PC-9 (cell line): ENCODE data around the gene AAK1. TPM values are rescaled to one million over a fixed set of nuclear protein-coding genes. Genes with fewer than 3 reads are reported as not detected.

ENCODE experiments used
- BruUV-seq: library from RNA; stranded (reverse); fragments of 400-500 nt; replicated peaks from 2 replicates; lab custom pipeline; 2021; lab: Mats Ljungman, UMichigan
- CTCF ChIA-PET: fragments of 300-600 bp; sonication (Branson Sonifier 250); formaldehyde crosslinking; loops from one replicate; lab custom pipeline; 2022; ENCODE audit warnings: antibody characterized with exemption; lab: Charles Lee
- POLR2A ChIA-PET: fragments of 300-600 bp; sonication (Branson Sonifier 250); formaldehyde crosslinking; loops from one replicate; lab custom pipeline; 2022; ENCODE audit warnings: antibody characterized with exemption; ENCODE audit not compliant: unreplicated experiment; lab: Charles Lee
- DNase-seq, 2 experiments: peaks; one replicate each; pipeline versions ENCODE4 v3.0.0 to v3.0.0-alpha.2; 2015 to 2022; ENCODE audit warnings: mixed read lengths in 1 of 2
- H2AFZ ChIP-seq: fragments of 200-600 bp; sonication (generic); 2 replicates; pipeline ENCODE4 v1.8.1; 2017; ENCODE audit warnings: antibody characterized with exemption
- H3F3A ChIP-seq: fragments of 200-600 bp; sonication (generic); 2 replicates; pipeline ENCODE4 v1.8.1; 2017; ENCODE audit warnings: antibody characterized with exemption, mild to moderate bottlenecking, low read depth; ENCODE audit not compliant: insufficient read depth
- H3K27ac ChIP-seq: fragments of 200-600 bp; sonication (generic); 2 replicates; pipeline ENCODE4 v1.6.1; 2016; ENCODE audit warnings: mixed run types
- H3K27me3 ChIP-seq: fragments of 200-600 bp; sonication (generic); 2 replicates; pipeline ENCODE4 v1.6.1; 2016; ENCODE audit warnings: low read depth, mixed run types; ENCODE audit not compliant: insufficient read depth
- H3K36me3 ChIP-seq: fragments of 200-600 bp; sonication (generic); 2 replicates; pipeline ENCODE4 v1.6.1; 2016; ENCODE audit warnings: low read depth, mixed run types
- H3K4me1 ChIP-seq: fragments of 200-600 bp; sonication (generic); replicated peaks from 2 replicates; pipeline ENCODE4 v1.6.1; 2016; ENCODE audit warnings: mixed run types; ENCODE audit not compliant: insufficient read depth
- H3K4me2 ChIP-seq: fragments of 200-600 bp; sonication (generic); 2 replicates; pipeline ENCODE4 v1.6.1; 2017; ENCODE audit warnings: mixed run types
- H3K4me3 ChIP-seq: fragments of 200-600 bp; sonication (generic); 2 replicates; pipeline ENCODE4 v1.6.1; 2016; ENCODE audit warnings: mixed run types
- H3K79me2 ChIP-seq: fragments of 200-600 bp; sonication (generic); 2 replicates; pipeline ENCODE4 v1.6.1; 2017; ENCODE audit warnings: low read depth, mixed run types
- H3K9me2 ChIP-seq: fragments of 200-600 bp; sonication (generic); 2 replicates; pipeline ENCODE4 v1.8.1; 2017; ENCODE audit warnings: mild to moderate bottlenecking; ENCODE audit not compliant: insufficient read depth
- H3K9me3 ChIP-seq: fragments of 200-600 bp; sonication (generic); 2 replicates; pipeline ENCODE4 v1.8.1; 2016; ENCODE audit warnings: low read depth; ENCODE audit not compliant: insufficient read depth
- H4K20me1 ChIP-seq: fragments of 200-600 bp; sonication (generic); 2 replicates; pipeline ENCODE4 v1.8.1; 2017; ENCODE audit not compliant: insufficient read depth
- EZH2 ChIP-seq: fragments of 200-600 bp; sonication (generic); IDR thresholded peaks from 2 replicates; pipeline ENCODE4 v1.8.0; 2017; ENCODE audit warnings: antibody characterized with exemption, low read depth
- intact Hi-C: fragments of 100-400 bp; cut with micrococcal nuclease; formaldehyde crosslinking; loops from one replicate; pipeline ENCODE4 v1.10.0; 2022; ENCODE audit not compliant: unreplicated experiment
- total RNA-seq: library from RNA; stranded (reverse); gene quantifications from 2 replicates; pipeline ENCODE4 v1.2.3, GENCODE V29; 2021
- TF ChIP-seq, protein P1 (sequence below): fragments of 200-600 bp; sonication (generic); conservative IDR thresholded peaks from 2 replicates; pipeline ENCODE4 v1.6.1; 2017; ENCODE audit warnings: mixed run types, antibody characterized with exemption, mild to moderate bottlenecking, moderate library complexity

Gene AAK1
- total RNA-seq, 1 experiment from 2014 or later = 66.6 TPM

DNA sequence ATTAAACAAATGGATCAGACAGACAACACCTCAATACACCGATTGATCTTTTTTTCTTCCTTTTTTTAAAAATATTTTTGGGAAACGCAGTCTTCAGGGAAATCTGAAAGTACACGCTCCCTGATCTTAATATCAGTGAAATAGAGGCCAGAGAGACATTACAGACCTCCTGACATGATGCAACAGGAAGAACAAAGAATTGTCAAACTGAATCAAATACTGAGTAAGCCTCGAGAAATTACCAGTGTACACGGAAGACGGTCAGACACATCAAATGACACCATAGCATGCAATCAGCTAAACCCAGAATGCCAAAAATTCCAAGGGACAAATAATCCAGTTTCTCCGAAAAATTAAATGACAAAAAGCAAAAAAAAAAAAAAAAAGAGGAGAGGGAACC is 126.1 kb downstream of the AAK1 start:
- no peaks in the 10 kb centered on the region for H3K79me2 ChIP-seq
- no peak overlapping the region for H3K27ac ChIP-seq
- H3K4me3 ChIP-seq = no peak overlapping the region
- H3K4me2 ChIP-seq = no peak overlapping the region
- no peak overlapping the region for H2AFZ ChIP-seq
- intact Hi-C loops = no loop called here
- BruUV-seq = no TSS peak
- TF ChIP-seq EZH2 = no peak
- TF ChIP-seq, protein P1, sequence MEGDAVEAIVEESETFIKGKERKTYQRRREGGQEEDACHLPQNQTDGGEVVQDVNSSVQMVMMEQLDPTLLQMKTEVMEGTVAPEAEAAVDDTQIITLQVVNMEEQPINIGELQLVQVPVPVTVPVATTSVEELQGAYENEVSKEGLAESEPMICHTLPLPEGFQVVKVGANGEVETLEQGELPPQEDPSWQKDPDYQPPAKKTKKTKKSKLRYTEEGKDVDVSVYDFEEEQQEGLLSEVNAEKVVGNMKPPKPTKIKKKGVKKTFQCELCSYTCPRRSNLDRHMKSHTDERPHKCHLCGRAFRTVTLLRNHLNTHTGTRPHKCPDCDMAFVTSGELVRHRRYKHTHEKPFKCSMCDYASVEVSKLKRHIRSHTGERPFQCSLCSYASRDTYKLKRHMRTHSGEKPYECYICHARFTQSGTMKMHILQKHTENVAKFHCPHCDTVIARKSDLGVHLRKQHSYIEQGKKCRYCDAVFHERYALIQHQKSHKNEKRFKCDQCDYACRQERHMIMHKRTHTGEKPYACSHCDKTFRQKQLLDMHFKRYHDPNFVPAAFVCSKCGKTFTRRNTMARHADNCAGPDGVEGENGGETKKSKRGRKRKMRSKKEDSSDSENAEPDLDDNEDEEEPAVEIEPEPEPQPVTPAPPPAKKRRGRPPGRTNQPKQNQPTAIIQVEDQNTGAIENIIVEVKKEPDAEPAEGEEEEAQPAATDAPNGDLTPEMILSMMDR = no peak
- peaks cover 7% of the 10 kb centered on the region; the same call in 1 of the 2 replicates for H3F3A ChIP-seq
- 0 out of 2 replicates have a peak, but pooled peaks cover 8% of the 10 kb centered on the region for H3K4me1 ChIP-seq
- no peaks in the 10 kb centered on the region for H3K9me3 ChIP-seq
- no peaks in the 10 kb centered on the region; the same call in 1 of the 2 replicates for H4K20me1 ChIP-seq
- ChIA-PET POLR2A (no interaction called here), CTCF (interaction anchor here (0.6 to 1.0 kb wide), 2 partner anchors 14 to 68 kb away, joined by 4 to 15 read pairs; no protein-coding TSS in a partner anchor)
- no peak for DNase-seq
- H3K36me3 ChIP-seq = peaks cover 50% of the 10 kb centered on the region
- H3K9me2 ChIP-seq = no peaks in the 10 kb centered on the region
- H3K27me3 ChIP-seq = no peaks in the 10 kb centered on the region

DNA sequence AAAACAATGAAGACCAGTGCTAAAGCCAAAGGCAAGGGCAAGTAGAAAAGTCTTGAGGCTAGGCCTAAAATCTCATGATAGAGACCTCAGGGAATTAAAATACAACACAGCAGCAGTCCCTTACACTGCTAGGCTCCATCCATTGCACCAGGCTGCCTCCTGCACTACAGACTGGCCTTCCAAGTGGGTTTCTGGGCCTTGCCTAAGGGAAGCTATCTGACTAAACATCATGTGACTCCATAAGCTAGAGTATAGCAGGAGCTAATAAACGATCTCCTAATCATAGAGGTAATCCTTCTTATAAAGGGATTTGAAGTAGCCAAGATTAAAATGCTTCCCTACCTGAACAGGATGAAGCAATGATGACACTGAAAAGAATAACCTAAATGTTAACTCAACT is 128.7 kb downstream of the AAK1 start:
- no peak overlapping the region for H2AFZ ChIP-seq
- ChIA-PET CTCF (no interaction called here), POLR2A (interaction anchor here (0.7 kb wide), 1 partner anchor 577 kb away, joined by 3 read pairs; no protein-coding TSS in a partner anchor)
- H3K9me2 ChIP-seq = no peaks in the 10 kb centered on the region
- H4K20me1 ChIP-seq = no peaks in the 10 kb centered on the region; the same call in 1 of the 2 replicates
- H3K9me3 ChIP-seq = no peaks in the 10 kb centered on the region
- H3K4me2 ChIP-seq = no peak overlapping the region
- BruUV-seq = no TSS peak
- H3F3A ChIP-seq = peaks cover 6% of the 10 kb centered on the region; the same call in 1 of the 2 replicates
- no peak overlapping the region for H3K4me3 ChIP-seq
- 0 out of 2 replicates have a peak, but pooled peaks cover 8% of the 10 kb centered on the region for H3K4me1 ChIP-seq
- no peak overlapping the region for H3K27ac ChIP-seq
- no peaks in the 10 kb centered on the region for H3K27me3 ChIP-seq
- H3K36me3 ChIP-seq = peaks cover 49% of the 10 kb centered on the region
- H3K79me2 ChIP-seq = no peaks in the 10 kb centered on the region
- intact Hi-C loops = no loop called here
- TF ChIP-seq EZH2 = no peak
- TF ChIP-seq, protein P1 = no peak
- no peak for DNase-seq

DNA sequence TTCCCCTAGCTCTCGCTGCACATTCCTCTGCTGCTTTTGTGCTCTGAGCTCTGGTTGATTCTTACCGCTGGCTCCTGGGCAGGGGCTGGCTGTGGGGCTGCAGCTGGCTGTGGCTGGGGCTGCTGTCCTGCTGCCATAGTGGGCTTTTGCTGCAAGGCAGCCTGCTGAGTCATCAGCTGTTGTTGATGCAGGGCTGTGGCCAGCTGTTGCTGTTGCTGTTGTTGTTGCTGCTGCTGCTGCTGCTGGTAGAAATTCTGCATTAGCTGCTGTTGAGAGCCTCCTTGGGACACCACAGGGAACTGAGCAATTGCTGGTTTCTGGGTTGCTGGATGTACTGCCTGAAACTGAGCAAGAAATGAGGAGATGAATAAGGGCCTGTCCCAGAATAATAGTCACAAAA is 129.1 kb downstream of the AAK1 start:
- intact Hi-C loops = no loop called here
- Histone ChIP-seq H3F3A (peaks cover 2% of the 10 kb centered on the region; the same call in 1 of the 2 replicates), H3K9me2 (no peaks in the 10 kb centered on the region), H2AFZ (no peak overlapping the region), H4K20me1 (no peaks in the 10 kb centered on the region; the same call in 1 of the 2 replicates), H3K4me1 (0 out of 2 replicates have a peak, but pooled peaks cover 7% of the 10 kb centered on the region), H3K36me3 (peaks cover 44% of the 10 kb centered on the region), H3K4me2 (no peak overlapping the region), H3K27me3 (no peaks in the 10 kb centered on the region), H3K4me3 (no peak overlapping the region), H3K9me3 (no peaks in the 10 kb centered on the region), H3K27ac (no peak overlapping the region), H3K79me2 (no peaks in the 10 kb centered on the region)
- CTCF ChIA-PET = no interaction called here
- POLR2A ChIA-PET = interaction anchor here (0.7 kb wide), 1 partner anchor 578 kb away, joined by 3 read pairs; no protein-coding TSS in a partner anchor
- no TSS peak for BruUV-seq
- TF ChIP-seq, protein P1 = no peak
- TF ChIP-seq EZH2 = no peak
- no peak for DNase-seq
